KMS-11 (cell line): ENCODE measurements around the gene RPRD1A.

Source experiments
- H2AFZ ChIP-seq: fragments of 200-600 bp; sonication (generic); 2 replicates; pipeline ENCODE4 v1.6.1; 2016; ENCODE audit warnings: antibody characterized with exemption, mixed run types, low read depth
- H3K27ac ChIP-seq: fragments of 200-600 bp; sonication (generic); 2 replicates; pipeline ENCODE4 v1.6.1; 2016; ENCODE audit warnings: mild to moderate bottlenecking, mixed run types
- H3K27me3 ChIP-seq: fragments of 200-600 bp; sonication (generic); 2 replicates; pipeline ENCODE4 v1.6.1; 2017; ENCODE audit warnings: mild to moderate bottlenecking, low read depth, mixed run types, moderate library complexity; ENCODE audit not compliant: insufficient read depth
- H3K36me3 ChIP-seq: fragments of 200-600 bp; sonication (generic); 2 replicates; pipeline ENCODE4 v1.6.1; 2017; ENCODE audit warnings: mild to moderate bottlenecking, mixed run types; ENCODE audit not compliant: insufficient read depth
- H3K4me1 ChIP-seq: fragments of 200-600 bp; sonication (generic); 2 replicates; pipeline ENCODE4 v1.6.1; 2016; ENCODE audit warnings: mild to moderate bottlenecking, low read depth, mixed run types; ENCODE audit not compliant: poor library complexity, severe bottlenecking
- H3K4me2 ChIP-seq: fragments of 200-600 bp; sonication (generic); 2 replicates; pipeline ENCODE4 v1.7.0; 2016; ENCODE audit warnings: mild to moderate bottlenecking, mixed run types
- H3K4me3 ChIP-seq: fragments of 200-600 bp; sonication (generic); IDR thresholded peaks from 2 replicates; pipeline ENCODE4 v1.6.1; 2017; ENCODE audit warnings: low read depth, low read length, mixed read lengths; ENCODE audit not compliant: insufficient read depth
- H3K79me2 ChIP-seq: fragments of 200-600 bp; sonication (generic); 2 replicates; pipeline ENCODE4 v1.6.1; 2016; ENCODE audit warnings: low read depth, mixed run types; ENCODE audit not compliant: insufficient read depth
- H3K9ac ChIP-seq: fragments of 200-600 bp; sonication (generic); 2 replicates; pipeline ENCODE4 v1.6.1; 2016; ENCODE audit warnings: mild to moderate bottlenecking, mixed run types
- H4K20me1 ChIP-seq: fragments of 200-600 bp; sonication (generic); 2 replicates; pipeline ENCODE4 v1.6.1; 2016; ENCODE audit warnings: mild to moderate bottlenecking, mixed run types; ENCODE audit not compliant: insufficient read depth
- TF ChIP-seq, protein P1 (sequence below): fragments of 200-600 bp; sonication (generic); conservative IDR thresholded peaks from 2 replicates; pipeline ENCODE4 v1.6.1; 2017; ENCODE audit warnings: low read depth, mild to moderate bottlenecking, antibody characterized with exemption, low read length, moderate library complexity, mixed read lengths

The RPRD1A gene

DNA sequence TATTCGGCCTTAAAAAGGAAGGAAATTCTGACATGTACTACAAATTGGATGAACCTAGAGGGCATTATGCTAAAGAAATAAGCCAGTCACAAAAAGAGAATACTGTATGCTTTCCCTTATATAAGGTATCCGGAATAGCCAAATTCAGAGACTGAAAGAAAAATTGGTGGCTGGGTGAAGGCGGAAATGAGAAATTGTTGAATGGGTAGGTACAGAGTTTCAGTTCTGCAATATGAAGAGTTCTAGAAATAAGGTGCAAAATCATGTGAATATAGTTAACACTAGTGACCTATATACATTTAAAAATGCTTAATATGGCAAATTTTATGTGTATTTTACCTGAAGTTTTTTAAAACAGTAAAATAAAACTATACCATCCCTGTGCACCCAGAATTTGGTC is 51.7 kb downstream of the RPRD1A start:
- H3K79me2 ChIP-seq = no peaks in the 10 kb centered on the region
- no peak overlapping the region for H2AFZ ChIP-seq
- H3K27me3 ChIP-seq = no peaks in the 10 kb centered on the region
- TF ChIP-seq, protein P1, sequence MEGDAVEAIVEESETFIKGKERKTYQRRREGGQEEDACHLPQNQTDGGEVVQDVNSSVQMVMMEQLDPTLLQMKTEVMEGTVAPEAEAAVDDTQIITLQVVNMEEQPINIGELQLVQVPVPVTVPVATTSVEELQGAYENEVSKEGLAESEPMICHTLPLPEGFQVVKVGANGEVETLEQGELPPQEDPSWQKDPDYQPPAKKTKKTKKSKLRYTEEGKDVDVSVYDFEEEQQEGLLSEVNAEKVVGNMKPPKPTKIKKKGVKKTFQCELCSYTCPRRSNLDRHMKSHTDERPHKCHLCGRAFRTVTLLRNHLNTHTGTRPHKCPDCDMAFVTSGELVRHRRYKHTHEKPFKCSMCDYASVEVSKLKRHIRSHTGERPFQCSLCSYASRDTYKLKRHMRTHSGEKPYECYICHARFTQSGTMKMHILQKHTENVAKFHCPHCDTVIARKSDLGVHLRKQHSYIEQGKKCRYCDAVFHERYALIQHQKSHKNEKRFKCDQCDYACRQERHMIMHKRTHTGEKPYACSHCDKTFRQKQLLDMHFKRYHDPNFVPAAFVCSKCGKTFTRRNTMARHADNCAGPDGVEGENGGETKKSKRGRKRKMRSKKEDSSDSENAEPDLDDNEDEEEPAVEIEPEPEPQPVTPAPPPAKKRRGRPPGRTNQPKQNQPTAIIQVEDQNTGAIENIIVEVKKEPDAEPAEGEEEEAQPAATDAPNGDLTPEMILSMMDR = no peak
- no peaks in the 10 kb centered on the region for H3K4me1 ChIP-seq
- H3K4me3 ChIP-seq = no peak overlapping the region
- no peak overlapping the region for H3K9ac ChIP-seq
- no peak overlapping the region for H3K27ac ChIP-seq
- H4K20me1 ChIP-seq = no peaks in the 10 kb centered on the region
- no peak overlapping the region for H3K4me2 ChIP-seq
- H3K36me3 ChIP-seq = no peaks in the 10 kb centered on the region

DNA sequence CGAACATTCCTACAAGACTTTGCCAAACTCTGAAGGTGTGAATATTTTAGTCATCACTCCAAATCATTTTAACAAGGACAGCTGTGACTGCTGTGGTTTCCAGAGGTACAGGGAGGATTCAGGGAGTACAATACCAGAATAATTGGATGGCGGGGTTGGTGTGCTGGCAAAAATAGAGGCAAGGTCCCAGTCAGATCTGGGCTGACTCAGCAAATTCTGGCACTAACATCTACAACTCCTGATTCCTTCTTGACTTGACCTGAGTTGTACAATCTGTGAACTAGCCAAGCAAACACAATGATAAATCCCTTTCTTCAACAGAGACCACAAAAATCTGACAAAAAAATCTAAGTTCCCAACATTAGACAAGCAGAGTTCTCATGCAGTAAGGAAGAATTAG is 54.5 kb downstream of the RPRD1A start:
- Histone ChIP-seq H3K9ac (no peak overlapping the region), H3K27me3 (no peaks in the 10 kb centered on the region), H3K36me3 (no peaks in the 10 kb centered on the region), H3K4me1 (no peaks in the 10 kb centered on the region), H3K79me2 (no peaks in the 10 kb centered on the region), H3K4me2 (no peak overlapping the region), H4K20me1 (no peaks in the 10 kb centered on the region), H3K4me3 (no peak overlapping the region), H3K27ac (no peak overlapping the region), H2AFZ (no peak overlapping the region)
- TF ChIP-seq, protein P1 = no peak

DNA sequence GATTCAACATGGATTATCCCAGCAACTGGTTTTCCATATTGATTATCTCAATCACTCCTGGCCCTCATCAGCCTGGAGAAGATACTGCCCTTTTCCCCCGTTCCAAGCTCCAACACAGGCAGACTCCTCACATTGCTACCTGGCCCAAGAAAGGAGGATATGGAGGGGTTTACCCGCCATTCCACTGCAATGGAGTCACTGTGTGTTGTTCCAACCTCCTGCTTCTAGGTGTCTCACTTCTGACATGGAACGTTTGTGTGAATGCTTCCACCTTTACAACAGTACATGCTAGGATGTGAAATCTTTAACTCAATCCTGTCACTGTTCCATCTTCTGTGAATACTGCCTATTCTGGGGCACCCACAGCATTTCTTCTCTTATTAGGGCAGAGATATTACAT is 58.1 kb downstream of the RPRD1A start:
- no peak overlapping the region for H3K4me2 ChIP-seq
- H2AFZ ChIP-seq = no peak overlapping the region
- H3K36me3 ChIP-seq = no peaks in the 10 kb centered on the region
- no peak overlapping the region for H3K27ac ChIP-seq
- no peaks in the 10 kb centered on the region for H3K79me2 ChIP-seq
- H4K20me1 ChIP-seq = no peaks in the 10 kb centered on the region
- H3K4me1 ChIP-seq = no peaks in the 10 kb centered on the region
- no peaks in the 10 kb centered on the region for H3K27me3 ChIP-seq
- H3K9ac ChIP-seq = no peak overlapping the region
- TF ChIP-seq, protein P1 = no peak
- no peak overlapping the region for H3K4me3 ChIP-seq

DNA sequence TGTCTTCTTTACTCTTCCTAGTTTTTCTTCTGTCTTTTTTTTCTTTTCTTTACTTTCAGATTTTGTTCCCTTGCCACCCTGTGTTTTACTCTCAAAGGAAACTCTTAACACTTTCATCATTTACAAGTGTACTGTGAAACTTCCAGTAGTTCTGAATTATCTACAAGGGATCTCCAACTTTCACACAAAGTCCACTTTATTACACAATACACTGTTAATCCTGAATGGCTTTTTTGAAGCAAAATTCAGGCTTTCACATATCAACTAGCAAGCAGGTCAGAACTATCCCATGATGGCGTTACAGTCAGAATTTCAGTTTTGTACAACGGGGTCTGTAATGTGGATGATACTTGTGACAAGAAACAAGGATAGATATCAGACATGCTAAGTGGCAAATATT is 60.4 kb downstream of the RPRD1A start:
- H4K20me1 ChIP-seq = no peaks in the 10 kb centered on the region
- H3K4me2 ChIP-seq = no peak overlapping the region
- H3K9ac ChIP-seq = no peak overlapping the region
- TF ChIP-seq, protein P1 = no peak
- no peaks in the 10 kb centered on the region for H3K36me3 ChIP-seq
- H3K4me1 ChIP-seq = no peaks in the 10 kb centered on the region
- H3K4me3 ChIP-seq = no peak overlapping the region
- no peak overlapping the region for H2AFZ ChIP-seq
- no peaks in the 10 kb centered on the region for H3K79me2 ChIP-seq
- H3K27me3 ChIP-seq = no peaks in the 10 kb centered on the region
- H3K27ac ChIP-seq = no peak overlapping the region

DNA sequence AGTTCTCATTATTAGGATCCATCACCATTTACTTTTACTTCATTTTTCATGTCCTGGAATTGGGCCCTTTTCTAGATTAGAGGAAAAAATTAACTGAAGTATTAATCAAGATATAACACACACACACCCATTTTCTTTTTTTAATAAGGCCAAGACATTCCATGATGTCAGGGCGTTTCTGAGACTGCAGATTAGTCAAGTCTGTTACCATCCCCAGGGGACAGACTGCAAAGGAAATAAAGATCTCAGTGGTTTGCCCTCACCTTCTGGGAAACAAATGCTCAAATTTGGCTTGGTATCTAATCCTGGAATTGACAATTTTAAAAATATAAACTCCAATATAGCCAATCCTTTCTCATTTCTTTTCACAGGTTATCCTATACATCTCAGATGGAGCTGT is 67.4 kb downstream of the RPRD1A start:
- TF ChIP-seq, protein P1 = no peak
- no peak overlapping the region for H2AFZ ChIP-seq
- no peaks in the 10 kb centered on the region for H3K79me2 ChIP-seq
- H3K4me2 ChIP-seq = no peak overlapping the region
- H4K20me1 ChIP-seq = no peaks in the 10 kb centered on the region
- no peaks in the 10 kb centered on the region for H3K36me3 ChIP-seq
- H3K27me3 ChIP-seq = no peaks in the 10 kb centered on the region
- H3K4me3 ChIP-seq = no peak overlapping the region
- no peaks in the 10 kb centered on the region for H3K4me1 ChIP-seq
- no peak overlapping the region for H3K9ac ChIP-seq
- no peak overlapping the region for H3K27ac ChIP-seq
